GM21825 (cell line): Measurements from ENCODE around the gene NUDT21.
A peak's percentile ranks its signal among the peaks of the same experiment; 100 is the strongest.
"Not testable (repeated sequence)": the region's sequence is repeated elsewhere in the genome, so short reads cannot be mapped to it uniquely, and the experiment has no call there.

Source experiments
- ATAC-seq: cut with Tn5 transposase; IDR thresholded peaks from one replicate; pipeline ENCODE4 v1.9.1; 2021; ENCODE audit warnings: mild to moderate bottlenecking, moderate library complexity; ENCODE audit not compliant: unreplicated experiment

NUDT21 gene

GRCh38 chr16:56450986-56451752 lies at the start of gene NUDT21, which contains the start of gene OGFOD1:
TSS of gene NUDT21 (minus strand) at chr16:56451332. CDS start at chr16:56451202, 130 bp downstream.
TSS of gene OGFOD1 (plus strand) at chr16:56451554. CDS start at chr16:56451613, 59 bp downstream.
- ATAC-seq: peak; percentile 97

- no peak for ATAC-seq
These were observed 42.7 kb upstream of the NUDT21 start for GRCh38 chr16:56493815-56494214.

DNA sequence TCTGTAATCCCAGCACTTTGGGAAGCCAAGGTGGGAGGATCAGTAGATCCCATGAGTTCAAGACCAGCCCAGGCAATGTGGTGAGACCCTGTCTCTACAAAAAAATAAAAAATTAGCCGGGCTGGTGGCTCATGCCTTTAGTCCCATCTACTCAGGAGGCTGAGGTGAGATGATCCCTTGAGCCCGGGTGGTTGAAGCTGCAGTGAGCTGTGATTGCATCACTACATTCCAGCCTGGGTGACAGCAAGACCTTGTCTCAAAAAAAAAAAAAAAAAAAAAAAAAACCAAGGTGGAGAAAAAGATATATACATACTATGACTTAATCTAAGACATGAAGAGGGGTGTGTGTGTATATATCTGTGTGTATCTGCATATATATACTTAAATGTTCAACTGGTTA lies 42.0 kb upstream of the NUDT21 start:
- no peak for ATAC-seq

- no peak for ATAC-seq
These were observed 40.6 kb upstream of the NUDT21 start for GRCh38 chr16:56491657-56492261.

- ATAC-seq: not testable (repeated sequence)
These were observed 37.7 kb upstream of the NUDT21 start for GRCh38 chr16:56488868-56489267.

- ATAC-seq: no peak
These were observed 36.9 kb upstream of the NUDT21 start for GRCh38 chr16:56488035-56488434.

DNA sequence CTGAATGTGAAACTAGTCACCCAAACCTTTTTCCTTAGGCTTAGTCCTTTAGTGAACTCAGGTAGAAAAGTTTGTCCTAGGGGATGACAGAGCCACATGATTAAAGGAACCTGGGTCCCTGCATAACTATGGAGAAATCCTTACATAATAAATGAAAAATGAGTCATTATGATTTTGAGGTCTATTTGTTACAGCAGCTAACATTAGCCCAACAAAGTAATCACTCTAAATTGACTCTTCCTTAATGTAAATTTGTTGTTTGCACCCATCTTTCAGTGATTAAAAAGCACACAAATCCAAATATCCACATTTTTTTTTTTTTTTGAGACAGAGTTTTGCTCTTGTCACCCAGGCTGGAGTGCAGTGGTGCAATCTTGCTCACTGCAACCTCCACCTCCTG lies 32.3 kb upstream of the NUDT21 start:
- ATAC-seq: no peak

GRCh38 chr16:56482683-56483236 lies 31.6 kb upstream of the NUDT21 start:
- no peak for ATAC-seq

GRCh38 chr16:56481468-56482122 lies 30.5 kb upstream of the NUDT21 start:
- ATAC-seq: no peak

DNA sequence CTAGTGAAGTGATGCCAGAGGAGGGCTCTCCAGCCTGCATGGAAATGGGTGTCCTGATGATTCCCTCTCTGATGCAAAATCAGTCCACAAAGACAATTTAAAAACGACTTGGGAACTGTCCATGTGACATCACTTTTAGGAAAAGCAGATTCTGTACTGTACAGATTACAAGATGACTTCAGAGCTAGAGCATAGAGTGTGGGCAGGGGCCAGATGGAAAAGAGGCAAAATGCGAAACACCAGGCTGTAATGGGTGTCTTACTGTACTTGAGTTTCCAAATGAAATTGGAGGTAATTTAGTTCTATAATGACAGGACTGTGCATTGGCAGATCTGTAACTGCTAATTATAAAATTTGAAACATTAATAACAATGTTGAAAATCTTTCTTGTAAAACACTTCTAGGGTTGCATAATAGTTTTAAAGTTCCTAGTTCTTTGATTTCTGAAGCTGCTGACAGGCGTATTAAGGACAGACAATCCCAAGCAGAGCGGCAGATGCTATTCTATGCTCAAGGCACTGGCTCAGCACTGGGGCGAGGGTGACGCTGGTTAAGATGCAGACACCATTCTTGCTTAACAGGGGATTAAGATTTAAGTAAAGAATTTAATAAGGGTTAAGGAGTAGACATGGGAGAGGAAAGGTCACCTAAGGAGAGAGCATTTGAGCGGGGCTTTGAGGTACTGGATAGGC lies 29.8 kb upstream of the NUDT21 start:
- no peak for ATAC-seq

GRCh38 chr16:56479469-56479868 lies 28.3 kb upstream of the NUDT21 start:
- no peak for ATAC-seq

GRCh38 chr16:56478281-56479049 lies 27.3 kb upstream of the NUDT21 start:
- no peak for ATAC-seq

- ATAC-seq: no peak
These were observed 26.2 kb upstream of the NUDT21 start for GRCh38 chr16:56477096-56477878.

- no peak for ATAC-seq
These were observed 24.1 kb upstream of the NUDT21 start for GRCh38 chr16:56475201-56475600.

- no peak for ATAC-seq
These were observed 19.5 kb upstream of the NUDT21 start for GRCh38 chr16:56470666-56471065.

GRCh38 chr16:56470232-56470631 lies 19.1 kb upstream of the NUDT21 start:
- no peak for ATAC-seq

GRCh38 chr16:56469748-56470147 lies 18.6 kb upstream of the NUDT21 start:
- no peak for ATAC-seq

GRCh38 chr16:56468800-56469199 lies 17.7 kb upstream of the NUDT21 start:
- no peak for ATAC-seq

DNA sequence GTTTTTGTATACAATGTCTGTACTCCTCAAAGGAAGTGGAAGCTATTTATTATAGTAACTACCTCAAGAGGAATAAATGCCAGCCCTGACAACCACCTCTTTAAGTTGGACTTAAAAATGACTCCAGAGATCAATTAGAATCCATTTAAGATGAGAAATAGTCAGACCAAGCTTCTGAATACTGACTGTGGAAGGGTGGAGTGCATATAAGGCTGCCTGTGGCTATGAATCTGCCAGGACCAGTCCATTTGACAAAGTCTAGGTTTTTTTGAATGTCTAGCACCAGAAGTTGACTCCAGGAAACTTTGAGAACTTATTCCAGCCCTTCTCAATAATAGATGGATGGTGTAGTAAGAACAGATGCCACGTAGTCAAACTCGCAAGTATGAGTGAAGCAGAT lies 15.2 kb upstream of the NUDT21 start:
- ATAC-seq: no peak
